SK-N-SH treated with all-trans-retinoic acid at 6 μM for 48 hours (cell line): Measurements from ENCODE around the gene SLC22A5.

Experiments used
- ATAC-seq: fragments of 200-7000 bp; cut with Tn5 transposase; 3 replicates; pipeline ENCODE4 v1.9.1; 2020; ENCODE audit warnings: mild to moderate bottlenecking, moderate library complexity
- ARNTL ChIP-seq: fragments of 450-650 bp; formaldehyde crosslinking; IDR thresholded peaks from 2 replicates; pipeline ENCODE4 v1.5.0; 2020; ENCODE audit warnings: low read depth, mild to moderate bottlenecking, moderate library complexity, borderline replicate concordance
- BACH2 ChIP-seq: fragments of 250-450 bp; sonication (Bioruptor Pico); IDR thresholded peaks from 2 replicates; pipeline ENCODE4 v1.9.0; 2021; ENCODE audit warnings: mild to moderate bottlenecking, borderline replicate concordance
- CSDC2 ChIP-seq: fragments of 250-450 bp; sonication (Bioruptor Pico); IDR thresholded peaks from 2 replicates; pipeline ENCODE4 v1.5.0; 2020; ENCODE audit warnings: mild to moderate bottlenecking, moderate library complexity
- ESRRG ChIP-seq: fragments of 250-450 bp; sonication (Bioruptor Pico); IDR thresholded peaks from 2 replicates; pipeline ENCODE4 v1.6.1; 2021; ENCODE audit warnings: mild to moderate bottlenecking
- GLIS3 ChIP-seq: fragments of 250-450 bp; sonication (Bioruptor Pico); IDR thresholded peaks from 2 replicates; pipeline ENCODE4 v1.5.0; 2020; ENCODE audit warnings: mild to moderate bottlenecking, moderate library complexity
- ISL1 ChIP-seq: fragments of 250-450 bp; sonication (Bioruptor Pico); IDR thresholded peaks from 2 replicates; pipeline ENCODE4 v2.1.2; 2022; ENCODE audit warnings: mild to moderate bottlenecking, moderate library complexity
- OSR1 ChIP-seq: fragments of 250-450 bp; sonication (Bioruptor Pico); IDR thresholded peaks from 2 replicates; pipeline ENCODE4 v1.8.0; 2022; ENCODE audit warnings: moderate library complexity, mild to moderate bottlenecking, inconsistent platforms
- PPARA ChIP-seq: fragments of 250-450 bp; sonication (Bioruptor Pico); IDR thresholded peaks from 2 replicates; pipeline ENCODE4 v1.5.0; 2020; ENCODE audit warnings: mild to moderate bottlenecking, borderline replicate concordance
- RARB ChIP-seq: fragments of 250-450 bp; sonication (Bioruptor Pico); IDR thresholded peaks from 2 replicates; pipeline ENCODE4 v1.8.0; 2021; ENCODE audit warnings: mild to moderate bottlenecking, moderate library complexity
- SNAI2 ChIP-seq: fragments of 250-450 bp; sonication (Bioruptor Pico); IDR thresholded peaks from 2 replicates; pipeline ENCODE4 v1.5.0; 2020; ENCODE audit warnings: mild to moderate bottlenecking, moderate library complexity
- TCF4 ChIP-seq: fragments of 250-450 bp; sonication (Bioruptor Pico); IDR thresholded peaks from 2 replicates; pipeline ENCODE4 v1.8.0; 2021; ENCODE audit warnings: mild to moderate bottlenecking, moderate library complexity, borderline replicate concordance
- TOX ChIP-seq: fragments of 250-450 bp; sonication (Bioruptor Pico); IDR thresholded peaks from 2 replicates; pipeline ENCODE4 v1.8.0; 2021; ENCODE audit warnings: mild to moderate bottlenecking, moderate library complexity, borderline replicate concordance
- ZC3H10 ChIP-seq: fragments of 250-450 bp; sonication (Bioruptor Pico); IDR thresholded peaks from 2 replicates; pipeline ENCODE4 v1.5.1; 2021; ENCODE audit warnings: mild to moderate bottlenecking, moderate library complexity
- ZFP3 ChIP-seq: fragments of 250-450 bp; sonication (Bioruptor Pico); IDR thresholded peaks from 2 replicates; pipeline ENCODE4 v1.5.0; 2020; ENCODE audit warnings: mild to moderate bottlenecking, moderate library complexity
- ZFP30 ChIP-seq: fragments of 450-650 bp; formaldehyde crosslinking; IDR thresholded peaks from 2 replicates; pipeline ENCODE4 v1.5.0; 2022; ENCODE audit warnings: mild to moderate bottlenecking, moderate library complexity
- ZNF565 ChIP-seq: fragments of 450-650 bp; formaldehyde crosslinking; conservative IDR thresholded peaks from 2 replicates; pipeline ENCODE4 v1.5.0; 2020; ENCODE audit warnings: low read depth, mild to moderate bottlenecking, moderate library complexity
- ZNF70 ChIP-seq: fragments of 450-650 bp; formaldehyde crosslinking; IDR thresholded peaks from 2 replicates; pipeline ENCODE4 v1.5.0; 2020; ENCODE audit warnings: mild to moderate bottlenecking, moderate library complexity
- ZNF8 ChIP-seq: fragments of 450-650 bp; formaldehyde crosslinking; IDR thresholded peaks from 2 replicates; pipeline ENCODE4 v1.5.0; 2020; ENCODE audit warnings: mild to moderate bottlenecking, moderate library complexity
- TF ChIP-seq, protein P1 (sequence below): fragments of 250-450 bp; sonication (Bioruptor Pico); IDR thresholded peaks from 2 replicates; pipeline ENCODE4 v1.8.0; 2020; ENCODE audit warnings: mild to moderate bottlenecking, moderate library complexity, borderline replicate concordance
- TF ChIP-seq, protein P2 (sequence below): fragments of 250-450 bp; sonication (Bioruptor Pico); IDR thresholded peaks from 2 replicates; pipeline ENCODE4 v1.5.1; 2021; ENCODE audit warnings: mild to moderate bottlenecking, moderate library complexity
- TF ChIP-seq, protein P3 (sequence below): fragments of 250-450 bp; sonication (Bioruptor Pico); IDR thresholded peaks from 2 replicates; pipeline ENCODE4 v1.5.1; 2020; ENCODE audit warnings: low read depth, mild to moderate bottlenecking, moderate library complexity
- TF ChIP-seq, protein P4 (sequence below): fragments of 250-450 bp; sonication (Bioruptor Pico); IDR thresholded peaks from 2 replicates; pipeline ENCODE4 v1.8.0; 2021; ENCODE audit warnings: low read depth, mild to moderate bottlenecking, moderate library complexity, borderline replicate concordance

SLC22A5 gene

DNA sequence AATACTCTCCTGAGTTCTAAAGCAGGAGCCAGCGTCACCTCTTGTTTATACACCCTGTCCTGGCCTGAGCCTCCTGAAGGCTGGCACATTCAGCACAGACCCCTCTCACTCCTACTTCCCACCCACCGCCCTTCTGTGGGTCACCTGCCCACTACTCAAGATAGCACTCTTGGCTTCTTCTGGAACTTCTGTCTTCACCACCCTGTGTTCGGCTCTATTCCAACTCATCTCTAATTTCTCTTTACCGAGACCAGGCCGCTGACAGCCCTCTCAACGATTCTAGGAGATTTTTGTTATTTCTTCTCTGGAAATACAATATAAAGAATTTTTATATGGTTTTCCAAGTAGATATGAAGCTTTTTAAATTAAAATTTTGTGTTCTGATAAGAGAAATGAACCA is 63.6 kb downstream of the SLC22A5 start:
- no peak for TF ChIP-seq ZFP3 (CRISPR knock-in tag)
- no peak for TF ChIP-seq ZNF565 (CRISPR knock-in tag)
- no peak for TF ChIP-seq RARB (CRISPR knock-in tag)
- TF ChIP-seq TOX (CRISPR knock-in tag), result no peak
- TF ChIP-seq ESRRG (CRISPR knock-in tag), result no peak
- TF ChIP-seq, protein P1, sequence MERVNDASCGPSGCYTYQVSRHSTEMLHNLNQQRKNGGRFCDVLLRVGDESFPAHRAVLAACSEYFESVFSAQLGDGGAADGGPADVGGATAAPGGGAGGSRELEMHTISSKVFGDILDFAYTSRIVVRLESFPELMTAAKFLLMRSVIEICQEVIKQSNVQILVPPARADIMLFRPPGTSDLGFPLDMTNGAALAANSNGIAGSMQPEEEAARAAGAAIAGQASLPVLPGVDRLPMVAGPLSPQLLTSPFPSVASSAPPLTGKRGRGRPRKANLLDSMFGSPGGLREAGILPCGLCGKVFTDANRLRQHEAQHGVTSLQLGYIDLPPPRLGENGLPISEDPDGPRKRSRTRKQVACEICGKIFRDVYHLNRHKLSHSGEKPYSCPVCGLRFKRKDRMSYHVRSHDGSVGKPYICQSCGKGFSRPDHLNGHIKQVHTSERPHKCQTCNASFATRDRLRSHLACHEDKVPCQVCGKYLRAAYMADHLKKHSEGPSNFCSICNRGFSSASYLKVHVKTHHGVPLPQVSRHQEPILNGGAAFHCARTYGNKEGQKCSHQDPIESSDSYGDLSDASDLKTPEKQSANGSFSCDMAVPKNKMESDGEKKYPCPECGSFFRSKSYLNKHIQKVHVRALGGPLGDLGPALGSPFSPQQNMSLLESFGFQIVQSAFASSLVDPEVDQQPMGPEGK (CRISPR knock-in tag), result no peak
- no peak for TF ChIP-seq PPARA (CRISPR knock-in tag)
- no peak for TF ChIP-seq OSR1
- TF ChIP-seq BACH2 (CRISPR knock-in tag), result no peak
- TF ChIP-seq SNAI2 (CRISPR knock-in tag), result no peak
- TF ChIP-seq TCF4 (CRISPR knock-in tag), result no peak
- TF ChIP-seq CSDC2 (CRISPR knock-in tag), result no peak
- TF ChIP-seq ZNF70 (CRISPR knock-in tag), result no peak
- TF ChIP-seq, protein P2, sequence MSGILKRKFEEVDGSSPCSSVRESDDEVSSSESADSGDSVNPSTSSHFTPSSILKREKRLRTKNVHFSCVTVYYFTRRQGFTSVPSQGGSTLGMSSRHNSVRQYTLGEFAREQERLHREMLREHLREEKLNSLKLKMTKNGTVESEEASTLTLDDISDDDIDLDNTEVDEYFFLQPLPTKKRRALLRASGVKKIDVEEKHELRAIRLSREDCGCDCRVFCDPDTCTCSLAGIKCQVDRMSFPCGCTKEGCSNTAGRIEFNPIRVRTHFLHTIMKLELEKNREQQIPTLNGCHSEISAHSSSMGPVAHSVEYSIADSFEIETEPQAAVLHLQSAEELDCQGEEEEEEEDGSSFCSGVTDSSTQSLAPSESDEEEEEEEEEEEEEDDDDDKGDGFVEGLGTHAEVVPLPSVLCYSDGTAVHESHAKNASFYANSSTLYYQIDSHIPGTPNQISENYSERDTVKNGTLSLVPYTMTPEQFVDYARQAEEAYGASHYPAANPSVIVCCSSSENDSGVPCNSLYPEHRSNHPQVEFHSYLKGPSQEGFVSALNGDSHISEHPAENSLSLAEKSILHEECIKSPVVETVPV (CRISPR knock-in tag), result no peak

DNA sequence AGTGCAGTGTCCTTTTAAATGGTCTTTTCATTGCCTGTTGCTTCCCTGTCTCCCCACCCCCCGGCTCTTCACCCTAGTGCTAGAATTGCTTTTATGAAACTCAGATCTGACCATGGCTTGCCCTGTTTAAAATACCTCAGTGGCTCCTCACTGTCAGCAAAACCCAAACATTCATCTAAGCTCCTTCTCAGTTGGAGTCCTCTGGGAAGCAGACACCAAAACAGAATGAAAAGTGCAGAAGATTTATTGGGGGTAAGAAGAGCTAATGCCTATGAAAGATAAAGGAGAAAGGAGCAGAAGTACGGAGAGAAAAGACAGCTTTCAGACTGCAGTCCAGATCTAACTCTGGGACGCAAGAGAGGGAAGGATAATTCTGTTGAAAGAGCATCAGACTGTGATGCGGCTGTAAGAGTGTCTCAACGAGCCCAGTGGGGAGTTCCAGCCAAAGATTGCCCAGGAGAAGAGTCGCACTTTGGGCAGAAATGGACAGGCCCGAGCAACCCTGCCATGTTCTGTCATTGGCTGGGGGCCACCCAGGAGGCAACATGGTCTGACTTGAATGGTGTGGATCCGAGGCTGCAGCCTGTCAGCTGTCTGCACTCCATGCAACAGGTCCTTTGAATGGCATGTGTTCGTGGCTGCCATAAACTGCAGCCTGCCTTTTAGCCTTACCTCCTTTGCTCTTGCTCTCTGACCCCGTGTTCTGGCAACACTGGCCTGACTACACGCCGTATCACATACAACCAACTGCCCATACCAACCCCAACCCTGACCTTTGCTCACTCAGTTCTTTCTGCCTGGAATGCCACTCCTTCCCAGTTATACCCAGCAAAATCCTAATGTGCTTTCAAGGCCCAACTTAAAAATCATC is 65.1 kb downstream of the SLC22A5 start:
- no peak for TF ChIP-seq ISL1 (CRISPR knock-in tag)
- no peak for ATAC-seq

More for the DNA sequence above, 63.6 kb downstream of the SLC22A5 start:
- no peak for ATAC-seq

DNA sequence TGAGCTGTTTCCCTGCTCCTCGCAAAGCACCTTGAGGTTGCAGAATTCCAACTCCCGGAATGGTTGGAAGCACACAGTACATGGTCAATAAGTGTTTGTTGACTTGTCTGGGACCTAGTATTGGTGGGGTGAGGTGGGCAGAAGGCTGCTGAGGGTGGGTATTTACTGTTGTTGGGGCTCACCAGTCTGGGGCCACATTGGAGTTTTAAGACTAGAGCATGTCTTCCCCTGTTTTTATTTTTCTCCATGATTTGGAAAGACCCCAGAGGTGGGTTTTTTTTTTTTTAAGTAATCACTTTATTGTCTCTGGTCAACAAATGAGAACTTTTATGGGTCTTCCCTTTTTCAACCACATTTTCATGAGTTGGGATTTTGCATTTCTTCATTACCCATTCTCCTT is 65.9 kb downstream of the SLC22A5 start:
- ATAC-seq, result no peak
- TF ChIP-seq GLIS3 (CRISPR knock-in tag) (no peak), RARB (CRISPR knock-in tag) (no peak), TCF4 (CRISPR knock-in tag) (no peak), ZNF8 (CRISPR knock-in tag) (no peak), BACH2 (CRISPR knock-in tag) (no peak), SNAI2 (CRISPR knock-in tag) (no peak), ISL1 (CRISPR knock-in tag) (no peak), PPARA (CRISPR knock-in tag) (no peak), ZFP3 (CRISPR knock-in tag) (no peak), TOX (CRISPR knock-in tag) (no peak), ZC3H10 (CRISPR knock-in tag) (no peak), ZNF70 (CRISPR knock-in tag) (no peak), OSR1 (no peak), ARNTL (no peak), ZFP30 (CRISPR knock-in tag) (no peak)
- TF ChIP-seq, protein P3, sequence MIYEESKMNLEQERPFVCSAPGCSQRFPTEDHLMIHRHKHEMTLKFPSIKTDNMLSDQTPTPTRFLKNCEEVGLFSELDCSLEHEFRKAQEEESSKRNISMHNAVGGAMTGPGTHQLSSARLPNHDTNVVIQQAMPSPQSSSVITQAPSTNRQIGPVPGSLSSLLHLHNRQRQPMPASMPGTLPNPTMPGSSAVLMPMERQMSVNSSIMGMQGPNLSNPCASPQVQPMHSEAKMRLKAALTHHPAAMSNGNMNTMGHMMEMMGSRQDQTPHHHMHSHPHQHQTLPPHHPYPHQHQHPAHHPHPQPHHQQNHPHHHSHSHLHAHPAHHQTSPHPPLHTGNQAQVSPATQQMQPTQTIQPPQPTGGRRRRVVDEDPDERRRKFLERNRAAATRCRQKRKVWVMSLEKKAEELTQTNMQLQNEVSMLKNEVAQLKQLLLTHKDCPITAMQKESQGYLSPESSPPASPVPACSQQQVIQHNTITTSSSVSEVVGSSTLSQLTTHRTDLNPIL (CRISPR knock-in tag), result no peak
- TF ChIP-seq, protein P2 (CRISPR knock-in tag), result no peak
- TF ChIP-seq, protein P4, sequence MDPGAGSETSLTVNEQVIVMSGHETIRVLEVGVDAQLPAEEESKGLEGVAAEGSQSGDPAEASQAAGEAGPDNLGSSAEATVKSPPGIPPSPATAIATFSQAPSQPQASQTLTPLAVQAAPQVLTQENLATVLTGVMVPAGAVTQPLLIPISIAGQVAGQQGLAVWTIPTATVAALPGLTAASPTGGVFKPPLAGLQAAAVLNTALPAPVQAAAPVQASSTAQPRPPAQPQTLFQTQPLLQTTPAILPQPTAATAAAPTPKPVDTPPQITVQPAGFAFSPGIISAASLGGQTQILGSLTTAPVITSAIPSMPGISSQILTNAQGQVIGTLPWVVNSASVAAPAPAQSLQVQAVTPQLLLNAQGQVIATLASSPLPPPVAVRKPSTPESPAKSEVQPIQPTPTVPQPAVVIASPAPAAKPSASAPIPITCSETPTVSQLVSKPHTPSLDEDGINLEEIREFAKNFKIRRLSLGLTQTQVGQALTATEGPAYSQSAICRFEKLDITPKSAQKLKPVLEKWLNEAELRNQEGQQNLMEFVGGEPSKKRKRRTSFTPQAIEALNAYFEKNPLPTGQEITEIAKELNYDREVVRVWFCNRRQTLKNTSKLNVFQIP (CRISPR knock-in tag), result no peak
